Immature natural killer cell (primary cell): ENCODE results near the gene SLC27A2. TPM values are rescaled to one million over a fixed set of nuclear protein-coding genes. Genes with fewer than 3 reads are reported as not detected.
"Not testable (repeated sequence)": the region's sequence is repeated elsewhere in the genome, so short reads cannot be mapped to it uniquely, and the experiment has no call there.

Experiments used
- DNase-seq, 3 donors: peaks; one replicate each; pipeline ENCODE4 v3.0.0; 2022; ENCODE audit warnings: mixed read lengths in 1 of 3
- H3K27ac Mint-ChIP-seq, 6 donors: one replicate each; pipeline ENCODE4 v1.8.0; 2020; ENCODE audit warnings: mixed read lengths in 6 of 6, mild to moderate bottlenecking in 5 of 6, inconsistent platforms in 4 of 6, moderate library complexity in 3 of 6
- H3K27me3 Mint-ChIP-seq, 3 donors: one replicate each; pipeline ENCODE4 v1.8.0; 2020 to 2021; ENCODE audit warnings: low read depth in 3 of 3, mild to moderate bottlenecking in 3 of 3, mixed read lengths in 3 of 3, moderate library complexity in 3 of 3, inconsistent platforms in 1 of 3
- H3K36me3 Mint-ChIP-seq, 3 donors: one replicate each; pipeline ENCODE4 v1.8.0; 2020; ENCODE audit warnings: mixed read lengths in 3 of 3, inconsistent platforms in 2 of 3, mild to moderate bottlenecking in 2 of 3
- H3K4me1 Mint-ChIP-seq, 2 donors: one replicate each; pipeline ENCODE4 v1.8.0; 2020; ENCODE audit warnings: inconsistent platforms in 2 of 2, mild to moderate bottlenecking in 2 of 2, mixed read lengths in 2 of 2, moderate library complexity in 1 of 2
- H3K4me3 Mint-ChIP-seq, 5 donors: one replicate each; pipeline ENCODE4 v1.8.0; 2020; ENCODE audit warnings: mild to moderate bottlenecking in 5 of 5, mixed read lengths in 5 of 5, inconsistent platforms in 3 of 5, moderate library complexity in 3 of 5
- H3K9me3 Mint-ChIP-seq, 6 donors: one replicate each; pipeline ENCODE4 v1.8.0; 2020; ENCODE audit warnings: mild to moderate bottlenecking in 6 of 6, mixed read lengths in 6 of 6, inconsistent platforms in 4 of 6, moderate library complexity in 3 of 6
- polyA plus RNA-seq, 3 donors: library from polyadenylated mRNA; unstranded; fragments of 300-500 nt; fragmentation: Illumina TruSeq; gene quantifications; one replicate each; pipeline ENCODE4 v1.2.3, GENCODE V29; 2021

The SLC27A2 gene
- polyA plus RNA-seq, 3 donors from 2014 or later, result 1.5 to 1.8 TPM; not detected in 1

DNA sequence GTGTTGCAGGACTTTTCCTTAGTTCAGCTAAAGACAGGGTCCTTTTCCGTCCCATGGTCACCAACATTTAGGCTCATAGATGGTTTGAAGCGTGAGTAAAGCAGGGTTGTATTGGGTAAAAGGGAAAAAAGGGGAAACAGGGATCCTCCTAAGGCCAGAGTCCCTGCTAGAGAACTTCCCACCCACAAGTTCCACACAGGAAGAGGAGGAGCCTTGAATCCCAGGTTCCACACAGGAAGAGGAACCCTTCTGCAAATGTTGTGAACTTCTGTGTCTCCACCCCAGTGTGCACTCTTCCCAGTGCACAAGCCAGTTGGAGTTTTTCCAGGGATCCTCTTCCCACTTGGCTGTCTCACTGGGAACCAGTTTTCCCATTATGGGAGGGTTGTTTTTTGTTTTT, 35.4 kb upstream of the SLC27A2 start:
- H3K4me1 Mint-ChIP-seq, result peaks cover 0 to 7% of the 10 kb centered on the region in 2 donors
- DNase-seq, result no peak
- no peak overlapping the region for H3K27ac Mint-ChIP-seq
- peaks cover 0 to 4% (median 1%) of the 10 kb centered on the region in 3 donors for H3K27me3 Mint-ChIP-seq
- H3K36me3 Mint-ChIP-seq, result no peaks in the 10 kb centered on the region
- no peaks in the 10 kb centered on the region for H3K9me3 Mint-ChIP-seq
- no peak overlapping the region for H3K4me3 Mint-ChIP-seq

DNA sequence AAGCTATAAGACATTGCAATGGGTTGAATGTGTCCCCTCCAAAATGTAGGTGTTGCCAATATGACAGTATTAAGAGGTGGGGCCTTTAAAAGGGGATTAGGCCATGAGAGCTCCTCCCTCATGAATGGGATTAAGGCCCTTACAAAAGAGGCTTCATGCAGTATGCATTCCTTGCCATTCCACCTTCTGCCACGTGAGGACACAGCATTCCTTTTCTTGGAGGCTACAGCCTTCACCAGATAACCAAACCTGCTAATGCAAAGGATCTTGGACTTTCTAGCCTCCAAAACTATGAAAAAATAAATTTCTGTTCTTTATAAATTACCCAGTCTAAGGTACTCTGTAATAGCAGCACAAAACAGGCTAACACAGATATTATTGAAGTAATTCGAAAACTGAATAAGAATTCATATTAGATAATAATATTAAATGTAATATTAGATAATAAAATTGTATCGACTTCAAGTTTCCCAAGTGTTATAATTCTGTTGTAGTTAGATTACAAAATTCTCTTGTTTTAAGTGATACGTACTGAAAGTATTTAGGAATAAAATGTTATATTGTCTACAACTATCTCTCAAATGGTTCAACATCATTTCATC, 33.5 kb upstream of the SLC27A2 start:
- H3K36me3 Mint-ChIP-seq, result no peaks in the 10 kb centered on the region
- no peak overlapping the region for H3K27ac Mint-ChIP-seq
- no peak for DNase-seq
- peaks cover 0 to 7% of the 10 kb centered on the region in 2 donors for H3K4me1 Mint-ChIP-seq
- no peak overlapping the region for H3K4me3 Mint-ChIP-seq
- H3K27me3 Mint-ChIP-seq, result peaks cover 0 to 2% (median 1%) of the 10 kb centered on the region in 3 donors
- no peaks in the 10 kb centered on the region for H3K9me3 Mint-ChIP-seq

DNA sequence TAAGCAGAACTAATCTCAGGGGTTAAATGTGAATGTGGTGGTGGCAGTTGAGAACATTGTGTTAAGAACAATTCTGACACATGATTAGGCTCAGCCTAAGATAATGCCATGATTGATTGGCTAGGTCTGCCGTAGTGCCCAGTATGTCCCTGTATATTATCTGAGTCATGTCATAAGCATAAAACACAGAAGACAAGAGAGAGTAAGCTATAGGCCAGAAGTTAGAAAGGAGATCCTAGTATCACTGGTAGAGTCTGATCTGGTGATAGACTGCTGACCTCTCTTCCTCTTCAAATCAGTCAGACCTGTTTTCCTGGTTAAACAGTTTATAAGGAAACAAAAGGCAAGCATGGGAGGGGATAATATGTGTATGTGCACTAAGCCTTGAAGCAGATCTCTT, 32.9 kb upstream of the SLC27A2 start:
- Mint-ChIP-seq H3K9me3 (no peaks in the 10 kb centered on the region), H3K36me3 (no peaks in the 10 kb centered on the region), H3K4me1 (peaks cover 0 to 7% of the 10 kb centered on the region in 2 donors), H3K4me3 (no peak overlapping the region), H3K27ac (no peak overlapping the region), H3K27me3 (peaks cover 0 to 2% (median 2%) of the 10 kb centered on the region in 3 donors)
- no peak for DNase-seq

DNA sequence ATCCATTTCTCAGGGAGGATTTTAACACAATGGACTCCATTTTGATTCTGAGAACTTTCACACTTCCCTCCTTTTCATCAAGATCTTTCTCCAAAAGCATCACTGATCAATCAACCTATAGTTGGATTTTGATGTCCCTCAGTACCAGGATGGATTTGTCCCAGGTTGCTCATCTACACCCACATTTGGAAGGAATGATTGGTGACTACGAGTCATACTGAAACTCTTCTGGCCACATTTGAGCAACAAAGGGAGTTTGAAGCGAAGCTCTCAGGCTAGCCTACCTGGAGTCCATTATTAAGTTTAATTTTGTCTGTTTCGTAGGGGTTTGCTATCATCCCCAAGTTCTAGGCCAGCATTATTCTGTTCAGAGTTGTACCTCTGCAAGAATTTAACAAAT, 31.6 kb upstream of the SLC27A2 start:
- Mint-ChIP-seq H3K4me1 (peaks cover 0 to 4% of the 10 kb centered on the region in 2 donors), H3K9me3 (no peaks in the 10 kb centered on the region), H3K36me3 (no peaks in the 10 kb centered on the region), H3K4me3 (no peak overlapping the region), H3K27ac (no peak overlapping the region), H3K27me3 (peaks cover 0 to 5% (median 2%) of the 10 kb centered on the region in 3 donors)
- no peak for DNase-seq

DNA sequence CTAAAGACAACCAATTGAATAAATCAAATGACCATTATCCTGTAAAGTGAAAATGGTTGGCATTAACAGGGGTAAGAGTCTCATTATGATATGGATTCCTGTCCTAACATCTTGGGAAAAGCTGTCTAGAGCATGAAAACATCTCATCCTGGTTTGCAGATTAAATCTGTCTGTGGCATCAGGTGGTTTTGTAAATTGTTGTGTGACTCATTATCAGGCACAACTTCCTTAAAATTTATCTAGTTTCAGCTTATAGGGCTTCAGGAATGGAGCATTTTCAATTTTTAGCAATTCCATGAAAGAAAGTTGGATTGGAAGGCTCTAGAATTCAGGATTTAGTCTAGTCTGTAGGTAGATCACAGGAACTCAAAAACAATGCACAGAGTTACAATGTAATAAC, 31.1 kb upstream of the SLC27A2 start:
- Mint-ChIP-seq H3K27me3 (peaks cover 0 to 5% (median 2%) of the 10 kb centered on the region in 3 donors), H3K36me3 (no peaks in the 10 kb centered on the region), H3K4me3 (no peak overlapping the region), H3K4me1 (no peaks in the 10 kb centered on the region), H3K27ac (no peak overlapping the region), H3K9me3 (no peaks in the 10 kb centered on the region)
- no peak for DNase-seq

DNA sequence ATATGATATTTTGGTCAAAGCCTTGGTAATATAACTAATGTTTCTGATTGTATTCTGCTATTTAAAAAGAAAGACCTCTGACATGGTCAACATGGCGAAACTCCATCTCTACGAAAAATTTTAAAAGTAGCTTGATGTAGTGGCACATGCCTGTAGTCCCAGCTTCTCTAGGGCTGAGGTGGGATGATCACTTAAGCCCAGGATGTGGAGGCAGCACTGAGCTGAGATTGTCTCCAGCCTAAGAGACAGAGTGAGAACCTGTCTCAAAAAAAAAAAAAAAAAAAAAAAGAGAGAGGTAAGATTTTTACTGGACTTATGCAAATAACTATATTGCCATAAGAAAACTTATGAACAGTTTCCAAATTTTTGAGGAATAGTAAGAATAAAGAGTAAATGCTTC, 30.5 kb upstream of the SLC27A2 start:
- DNase-seq, result no peak
- Mint-ChIP-seq H3K4me1 (no peaks in the 10 kb centered on the region), H3K27me3 (peaks cover 0 to 5% (median 2%) of the 10 kb centered on the region in 3 donors), H3K27ac (no peak overlapping the region), H3K36me3 (no peaks in the 10 kb centered on the region), H3K4me3 (no peak overlapping the region), H3K9me3 (peaks cover 0 to 1% (median 0%) of the 10 kb centered on the region in 6 donors)

DNA sequence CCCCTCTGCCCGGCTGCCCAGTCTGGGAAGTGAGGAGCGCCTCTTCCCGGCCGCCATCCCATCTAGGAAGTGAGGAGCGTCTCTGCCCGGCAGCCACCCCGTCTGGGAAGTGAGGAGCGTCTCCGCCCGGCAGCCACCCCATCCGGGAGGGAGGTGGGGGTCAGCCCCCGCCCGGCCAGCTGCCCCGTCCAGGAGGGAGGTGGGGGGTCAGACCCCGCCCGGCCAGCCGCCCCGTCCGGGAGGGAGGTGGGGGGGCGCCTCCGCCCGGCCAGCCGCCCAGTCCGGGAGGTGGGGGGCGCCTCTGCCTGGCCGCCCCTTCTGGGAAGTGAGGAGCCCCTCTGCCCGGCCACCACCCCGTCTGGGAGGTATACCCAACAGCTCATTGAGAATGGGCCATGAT, 23.8 kb upstream of the SLC27A2 start:
- not testable (repeated sequence) for DNase-seq, H3K4me1 Mint-ChIP-seq, H3K36me3 Mint-ChIP-seq, H3K4me3 Mint-ChIP-seq, H3K27me3 Mint-ChIP-seq, H3K9me3 Mint-ChIP-seq, H3K27ac Mint-ChIP-seq

DNA sequence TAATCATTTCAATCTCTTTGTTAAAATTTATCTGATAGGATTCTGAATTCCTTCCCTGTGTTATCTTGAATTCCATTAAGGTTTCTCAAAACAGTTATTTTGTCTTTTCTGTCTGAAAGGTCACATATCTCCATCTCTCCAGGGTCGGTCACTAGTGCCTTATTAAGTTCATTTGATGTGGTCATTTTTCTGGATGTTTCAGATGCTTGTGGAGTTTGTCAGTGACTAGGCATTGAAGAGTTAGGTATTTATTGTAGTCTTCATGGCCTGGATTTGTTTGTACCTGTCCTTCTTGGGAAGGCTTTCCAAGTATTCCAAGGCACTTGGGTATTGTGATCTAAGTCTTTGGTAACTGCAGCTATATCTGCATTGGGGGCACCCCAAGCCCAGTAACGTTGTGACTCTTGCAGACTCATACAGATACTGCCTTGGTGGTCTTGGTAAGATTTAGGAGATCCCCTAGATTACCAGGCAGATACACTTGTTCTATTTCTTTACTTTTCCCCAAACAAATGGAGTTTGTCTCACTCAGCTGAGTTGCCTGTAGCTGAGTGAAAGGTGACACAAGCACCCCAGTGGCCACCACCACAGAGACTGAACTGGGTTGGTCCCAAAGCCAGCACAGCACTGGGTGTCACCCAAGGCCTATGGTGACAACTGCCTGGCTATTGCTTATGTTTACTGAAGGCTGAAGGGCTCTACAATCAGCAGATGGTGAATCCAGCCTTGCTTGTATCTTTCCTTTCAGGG, 18.9 kb upstream of the SLC27A2 start:
- H3K9me3 Mint-ChIP-seq, result no peaks in the 10 kb centered on the region
- H3K27me3 Mint-ChIP-seq, result peaks cover 2 to 5% (median 5%) of the 10 kb centered on the region in 3 donors
- no peak for DNase-seq
- no peaks in the 10 kb centered on the region for H3K36me3 Mint-ChIP-seq
- H3K4me3 Mint-ChIP-seq, result no peak overlapping the region
- H3K27ac Mint-ChIP-seq, result no peak overlapping the region
- H3K4me1 Mint-ChIP-seq, result no peaks in the 10 kb centered on the region

DNA sequence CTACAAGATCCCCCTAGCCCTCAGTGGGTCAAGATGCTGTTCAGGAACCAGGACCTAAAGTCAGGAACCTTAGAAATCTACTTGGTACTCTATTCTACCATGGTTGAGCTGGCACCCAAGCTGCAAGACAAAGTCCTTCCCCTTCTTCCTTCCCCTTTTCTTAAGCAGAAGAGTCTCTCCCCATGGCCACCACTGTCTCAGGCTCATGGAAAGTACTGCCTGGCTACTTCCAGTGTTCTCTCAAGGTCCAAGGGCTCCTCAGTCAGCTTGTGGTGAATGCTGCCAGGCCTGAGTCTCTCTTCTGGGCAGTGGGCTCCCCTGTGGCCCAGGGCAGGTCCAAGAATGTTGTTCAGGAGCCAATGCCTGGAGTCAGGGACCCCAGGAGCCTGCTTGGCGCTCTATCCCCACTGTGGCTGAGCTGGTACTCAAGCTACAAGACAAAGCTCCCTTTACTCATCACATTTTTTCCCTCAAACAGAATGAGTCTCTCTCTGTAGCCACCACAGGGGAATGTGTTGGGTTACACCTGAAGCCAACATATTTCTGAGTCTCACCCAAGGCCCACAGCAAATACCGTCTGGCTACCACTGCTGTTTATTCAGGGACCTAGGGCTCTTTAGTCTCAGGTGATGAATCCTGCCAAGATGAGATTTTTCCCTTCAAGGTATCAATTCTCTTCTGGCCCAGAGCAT, 18.1 kb upstream of the SLC27A2 start:
- DNase-seq, result no peak
- Mint-ChIP-seq H3K9me3 (no peaks in the 10 kb centered on the region), H3K36me3 (no peaks in the 10 kb centered on the region), H3K27ac (no peak overlapping the region), H3K27me3 (peaks cover 2 to 5% (median 3%) of the 10 kb centered on the region in 3 donors), H3K4me3 (no peak overlapping the region), H3K4me1 (no peaks in the 10 kb centered on the region)

DNA sequence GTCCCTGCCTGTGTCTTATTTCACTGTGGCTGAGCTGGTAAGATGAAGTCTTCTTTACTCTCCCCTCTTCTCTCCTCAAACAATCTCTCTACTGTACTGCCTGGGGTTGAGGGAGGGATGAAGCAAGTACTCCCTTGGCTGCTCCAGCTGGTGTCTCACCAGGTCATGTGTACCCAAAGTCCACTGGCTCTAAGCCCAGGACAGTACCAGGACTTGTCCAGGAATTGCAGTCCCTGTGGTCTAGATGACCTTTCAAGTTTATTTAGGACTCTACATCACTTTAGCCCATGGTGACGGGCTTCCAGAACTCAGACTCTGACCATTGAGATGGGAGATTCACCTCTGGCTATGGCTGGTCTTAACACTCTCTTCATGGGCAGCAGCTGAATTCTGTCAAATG, 17.5 kb upstream of the SLC27A2 start:
- no peaks in the 10 kb centered on the region for H3K4me1 Mint-ChIP-seq
- H3K36me3 Mint-ChIP-seq, result no peaks in the 10 kb centered on the region
- peaks cover 2 to 5% (median 2%) of the 10 kb centered on the region in 3 donors for H3K27me3 Mint-ChIP-seq
- no peaks in the 10 kb centered on the region for H3K9me3 Mint-ChIP-seq
- DNase-seq, result no peak
- no peak overlapping the region for H3K27ac Mint-ChIP-seq
- no peak overlapping the region for H3K4me3 Mint-ChIP-seq

DNA sequence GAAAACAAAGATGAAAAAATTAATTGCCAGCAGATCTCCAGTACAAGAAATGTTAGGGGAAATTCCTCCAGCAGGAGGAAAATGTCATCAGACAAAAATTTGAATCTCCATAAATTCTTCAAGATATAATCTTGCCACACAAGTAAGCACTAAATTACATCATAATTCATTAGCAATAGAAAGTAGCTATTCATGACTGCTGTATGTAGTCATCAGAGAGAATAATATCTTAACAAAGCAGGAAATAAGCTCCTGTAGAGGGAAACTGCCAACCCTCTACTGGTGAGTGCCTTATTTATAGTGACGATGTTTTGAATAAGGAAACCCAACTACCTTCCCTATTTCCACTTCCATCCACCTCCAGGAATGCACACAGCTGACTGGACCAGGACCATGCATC, 15.8 kb upstream of the SLC27A2 start:
- peaks cover 2 to 5% (median 4%) of the 10 kb centered on the region in 3 donors for H3K27me3 Mint-ChIP-seq
- no peaks in the 10 kb centered on the region for H3K36me3 Mint-ChIP-seq
- no peak overlapping the region for H3K27ac Mint-ChIP-seq
- H3K4me1 Mint-ChIP-seq, result no peaks in the 10 kb centered on the region
- H3K9me3 Mint-ChIP-seq, result no peaks in the 10 kb centered on the region
- H3K4me3 Mint-ChIP-seq, result no peak overlapping the region
- DNase-seq, result no peak

DNA sequence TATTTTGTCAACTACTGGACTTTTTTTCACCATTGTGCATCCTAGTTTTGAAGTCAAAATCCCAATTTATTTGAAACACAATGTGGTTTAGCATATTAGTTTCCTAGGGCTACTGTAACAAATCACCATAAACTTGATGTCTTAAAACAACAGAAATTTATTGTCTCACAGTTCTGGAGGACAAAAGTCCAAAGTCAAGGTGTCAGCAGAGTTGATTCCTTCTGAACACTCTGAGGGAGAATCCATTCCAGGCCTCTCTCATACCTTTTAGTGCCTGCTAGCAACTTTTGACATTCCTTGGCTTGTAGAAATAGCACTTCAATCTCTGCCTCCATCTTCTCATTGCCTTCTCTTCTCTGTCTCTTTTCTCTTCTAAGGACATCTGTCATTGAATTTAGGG, 14.9 kb upstream of the SLC27A2 start:
- H3K27me3 Mint-ChIP-seq, result peaks cover 2 to 5% (median 4%) of the 10 kb centered on the region in 3 donors
- H3K36me3 Mint-ChIP-seq, result no peaks in the 10 kb centered on the region
- no peak overlapping the region for H3K4me3 Mint-ChIP-seq
- no peak overlapping the region for H3K27ac Mint-ChIP-seq
- no peaks in the 10 kb centered on the region for H3K4me1 Mint-ChIP-seq
- no peaks in the 10 kb centered on the region for H3K9me3 Mint-ChIP-seq
- DNase-seq, result no peak

DNA sequence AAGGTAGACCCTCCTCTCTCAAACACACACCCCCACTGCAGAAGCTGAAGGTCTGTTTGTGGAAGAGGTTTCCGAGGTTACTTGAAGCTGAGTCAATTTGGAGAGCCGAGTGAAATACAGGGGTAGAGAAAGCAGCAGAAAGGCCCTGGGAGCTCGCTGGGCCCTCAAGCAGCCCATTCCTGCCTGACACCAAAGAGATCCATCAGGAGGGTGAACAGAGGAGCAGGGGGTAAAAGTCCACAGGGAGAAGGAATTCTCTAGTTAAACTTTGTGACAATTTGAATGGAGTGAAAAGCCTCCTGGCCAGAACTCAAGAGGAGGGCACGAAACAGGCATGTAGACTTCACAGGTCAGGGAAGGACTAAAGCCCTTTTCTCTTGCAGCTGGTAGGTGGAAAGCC, 13.6 kb upstream of the SLC27A2 start:
- DNase-seq, result no peak
- H3K27ac Mint-ChIP-seq, result no peak overlapping the region
- peaks cover 0 to 4% (median under 1%) of the 10 kb centered on the region in 3 donors for H3K27me3 Mint-ChIP-seq
- H3K36me3 Mint-ChIP-seq, result no peaks in the 10 kb centered on the region
- no peak overlapping the region for H3K4me3 Mint-ChIP-seq
- H3K4me1 Mint-ChIP-seq, result no peaks in the 10 kb centered on the region
- no peaks in the 10 kb centered on the region for H3K9me3 Mint-ChIP-seq

DNA sequence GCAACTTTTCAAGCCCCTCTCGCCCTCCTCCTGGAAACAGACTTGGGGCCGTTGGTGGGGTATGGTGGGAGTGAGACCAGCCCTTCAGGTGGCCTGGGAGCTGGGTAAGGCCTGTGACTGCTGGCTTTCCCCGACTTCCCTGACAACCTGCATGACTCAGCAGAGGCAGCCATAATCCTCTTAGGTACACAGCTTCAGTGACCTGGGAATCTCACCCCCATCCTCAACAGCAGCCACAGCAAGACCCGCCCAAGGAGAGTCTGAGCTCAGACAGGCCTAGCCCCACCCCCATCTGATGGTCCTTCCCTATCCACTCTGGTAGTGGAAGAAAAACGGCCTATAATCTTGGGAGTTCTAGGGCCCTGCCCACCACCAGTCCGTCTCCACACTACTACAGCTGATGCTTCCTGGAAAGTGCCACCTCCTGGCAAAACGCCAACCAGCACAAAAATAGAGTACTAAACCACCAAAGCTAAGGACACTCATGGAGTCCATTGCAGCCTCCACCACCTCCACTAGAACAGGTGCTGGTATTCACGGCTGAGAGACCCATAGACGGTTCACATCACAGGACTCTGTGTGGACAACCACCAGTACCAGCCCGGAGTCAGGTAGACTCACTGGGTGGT, 13.1 kb upstream of the SLC27A2 start:
- Mint-ChIP-seq H3K9me3 (no peaks in the 10 kb centered on the region), H3K36me3 (no peaks in the 10 kb centered on the region), H3K4me1 (no peaks in the 10 kb centered on the region), H3K4me3 (no peak overlapping the region), H3K27ac (no peak overlapping the region), H3K27me3 (peaks cover 0 to 4% (median 0%) of the 10 kb centered on the region in 3 donors)
- DNase-seq, result no peak
